PC-3 (cell line): ENCODE data around the gene PPFIBP2.

ENCODE experiments used
- CTCF ChIP-seq: fragments of 300-600 bp; sonication (generic); conservative IDR thresholded peaks from 2 replicates; pipeline ENCODE4 v1.5.1; 2017; ENCODE audit warnings: antibody characterized with exemption, low read depth, mild to moderate bottlenecking, low read length
- EZH2phosphoT487 ChIP-seq: fragments of 300-600 bp; sonication (generic); IDR thresholded peaks from 2 replicates; pipeline ENCODE4 v1.6.1; 2018; ENCODE audit warnings: mild to moderate bottlenecking, antibody characterized with exemption, low read length, borderline replicate concordance

GRCh38 chr11:7499081-7499480 is 14.7 kb upstream of the PPFIBP2 start:
- TF ChIP-seq CTCF (no peak), EZH2phosphoT487 (no peak)
